Upper lobe of left lung (tissue), 4 donors: ENCODE results near the gene NEDD4L.
"Not testable (repeated sequence)": the region's sequence is repeated elsewhere in the genome, so short reads cannot be mapped to it uniquely, and the experiment has no call there.

ENCODE experiments used
- CTCF ChIP-seq, 6 experiments: fragments of 450-650 bp in 4 of 6; fragments of 200-600 bp in 2 of 6; sonication (generic) in 2 of 6; IDR thresholded peaks; one replicate each; pipeline ENCODE4 v1.5.1; 2016 to 2019; ENCODE audit warnings: antibody characterized with exemption in 6 of 6
- POLR2A ChIP-seq, 4 donors: fragments of 450-650 bp; IDR thresholded peaks; one replicate each; pipeline ENCODE4 v1.5.1; 2016 to 2017; ENCODE audit warnings: antibody characterized with exemption in 4 of 4, mild to moderate bottlenecking in 2 of 4
- POLR2AphosphoS5 ChIP-seq, 2 donors: sonication (generic); formaldehyde crosslinking; IDR thresholded peaks; one replicate each; pipeline ENCODE4 v1.5.1; 2017; ENCODE audit warnings: antibody characterized with exemption in 2 of 2

- not testable (repeated sequence) for TF ChIP-seq CTCF, POLR2A, POLR2AphosphoS5 (IDR thresholded peaks at IDR 0.05)
Measured at GRCh38 chr18:57996894-57997293, 47.1 kb upstream of the NEDD4L start.
